GM12891 (cell line): Measurements from ENCODE around the gene ANK3.

Experiments used
- DNase-seq: peaks from one replicate; pipeline ENCODE4 v3.0.0; 2011; ENCODE audit warnings: low spot score; ENCODE audit not compliant: insufficient read length
- FAIRE-seq: peaks from 2 replicates; lab custom pipeline; 2011; peaks lifted over from hg19 to GRCh38; lab: Jason Lieb, UNC
- PAX5 ChIP-seq: IDR thresholded peaks from 2 replicates; pipeline ENCODE4 v1.6.1; 2011; ENCODE audit warnings: low read length, moderate library complexity, mild to moderate bottlenecking; ENCODE audit not compliant: insufficient read depth, severe bottlenecking
- POLR2A ChIP-seq: IDR thresholded peaks from 2 replicates; pipeline ENCODE4 v1.6.1; 2011; ENCODE audit warnings: low read depth, low read length, control low read depth
- POLR2AphosphoS5 ChIP-seq: IDR thresholded peaks from 2 replicates; pipeline ENCODE4 v1.6.1; 2011; ENCODE audit warnings: low read depth, low read length, control low read depth
- POU2F2 ChIP-seq: IDR thresholded peaks from 2 replicates; pipeline ENCODE4 v1.6.1; 2011; ENCODE audit warnings: low read depth, mild to moderate bottlenecking, control low read depth, low read length, moderate library complexity
- SPI1 ChIP-seq: IDR thresholded peaks from 2 replicates; pipeline ENCODE4 v1.6.1; 2011; ENCODE audit warnings: low read depth, low read length, control low read depth
- TAF1 ChIP-seq: IDR thresholded peaks from 2 replicates; pipeline ENCODE4 v1.6.1; 2011; ENCODE audit warnings: low read depth, low read length, control low read depth

ANK3 gene

GRCh38 chr10:60009710-60010383, 379.8 kb downstream of the ANK3 start:
- FAIRE-seq (no peak), DNase-seq (no peak)
- TF ChIP-seq POLR2AphosphoS5 (no peak), POLR2A (no peak), SPI1 (no peak), TAF1 (no peak), POU2F2 (no peak), PAX5 (no peak)

- TF ChIP-seq POLR2AphosphoS5 (no peak), SPI1 (no peak)
- FAIRE-seq = no peak
- no peak for DNase-seq
Observed at GRCh38 chr10:60009276-60009675, 380.4 kb downstream of the ANK3 start.

- no peak for FAIRE-seq
- no peak for DNase-seq
- TF ChIP-seq TAF1 (no peak), PAX5 (no peak), POLR2A (no peak), POU2F2 (no peak), POLR2AphosphoS5 (no peak), SPI1 (no peak)
Observed at GRCh38 chr10:60008816-60009215, 380.9 kb downstream of the ANK3 start.

- TF ChIP-seq TAF1 (no peak), PAX5 (no peak), POU2F2 (no peak), SPI1 (no peak), POLR2AphosphoS5 (no peak), POLR2A (no peak)
- DNase-seq (no peak), FAIRE-seq (no peak)
Observed at GRCh38 chr10:60006062-60006461, 383.6 kb downstream of the ANK3 start.

- no peak for TF ChIP-seq SPI1
- TF ChIP-seq POLR2AphosphoS5 = no peak
- no peak for TF ChIP-seq POU2F2
- no peak for TF ChIP-seq POLR2A
- TF ChIP-seq PAX5 = no peak
- TF ChIP-seq TAF1 = no peak
- DNase-seq (no peak), FAIRE-seq (no peak)
Observed at GRCh38 chr10:60003651-60004523, 385.8 kb downstream of the ANK3 start.

GRCh38 chr10:60000747-60001146, 388.9 kb downstream of the ANK3 start:
- no peak for FAIRE-seq

GRCh38 chr10:59997827-59998525, 391.7 kb downstream of the ANK3 start:
- DNase-seq (no peak), FAIRE-seq (no peak)
- no peak for TF ChIP-seq POLR2AphosphoS5
- TF ChIP-seq SPI1 = no peak
- no peak for TF ChIP-seq POLR2A
- TF ChIP-seq PAX5 = no peak
- TF ChIP-seq TAF1 = no peak
- no peak for TF ChIP-seq POU2F2

More at GRCh38 chr10:60000747-60001146, 388.9 kb downstream of the ANK3 start:
- no peak for DNase-seq
- no peak for TF ChIP-seq TAF1
- TF ChIP-seq POLR2AphosphoS5 = no peak
- TF ChIP-seq POU2F2 = no peak
- no peak for TF ChIP-seq POLR2A
- TF ChIP-seq SPI1 = no peak
- TF ChIP-seq PAX5 = no peak

- no peak for DNase-seq
- no peak for FAIRE-seq
- TF ChIP-seq POLR2A (no peak), PAX5 (no peak), SPI1 (no peak), POLR2AphosphoS5 (no peak), POU2F2 (no peak), TAF1 (no peak)
Observed at GRCh38 chr10:59995862-59996261, 393.8 kb downstream of the ANK3 start.

- TF ChIP-seq PAX5 = no peak
- no peak for TF ChIP-seq TAF1
- no peak for TF ChIP-seq POLR2A
- no peak for TF ChIP-seq POLR2AphosphoS5
- no peak for TF ChIP-seq POU2F2
- TF ChIP-seq SPI1 = no peak
- FAIRE-seq (no peak), DNase-seq (no peak)
Observed at GRCh38 chr10:59993931-59994330, 395.7 kb downstream of the ANK3 start.
